ENCODE measurements around the gene KLF3.

Gene KLF3

DNA sequence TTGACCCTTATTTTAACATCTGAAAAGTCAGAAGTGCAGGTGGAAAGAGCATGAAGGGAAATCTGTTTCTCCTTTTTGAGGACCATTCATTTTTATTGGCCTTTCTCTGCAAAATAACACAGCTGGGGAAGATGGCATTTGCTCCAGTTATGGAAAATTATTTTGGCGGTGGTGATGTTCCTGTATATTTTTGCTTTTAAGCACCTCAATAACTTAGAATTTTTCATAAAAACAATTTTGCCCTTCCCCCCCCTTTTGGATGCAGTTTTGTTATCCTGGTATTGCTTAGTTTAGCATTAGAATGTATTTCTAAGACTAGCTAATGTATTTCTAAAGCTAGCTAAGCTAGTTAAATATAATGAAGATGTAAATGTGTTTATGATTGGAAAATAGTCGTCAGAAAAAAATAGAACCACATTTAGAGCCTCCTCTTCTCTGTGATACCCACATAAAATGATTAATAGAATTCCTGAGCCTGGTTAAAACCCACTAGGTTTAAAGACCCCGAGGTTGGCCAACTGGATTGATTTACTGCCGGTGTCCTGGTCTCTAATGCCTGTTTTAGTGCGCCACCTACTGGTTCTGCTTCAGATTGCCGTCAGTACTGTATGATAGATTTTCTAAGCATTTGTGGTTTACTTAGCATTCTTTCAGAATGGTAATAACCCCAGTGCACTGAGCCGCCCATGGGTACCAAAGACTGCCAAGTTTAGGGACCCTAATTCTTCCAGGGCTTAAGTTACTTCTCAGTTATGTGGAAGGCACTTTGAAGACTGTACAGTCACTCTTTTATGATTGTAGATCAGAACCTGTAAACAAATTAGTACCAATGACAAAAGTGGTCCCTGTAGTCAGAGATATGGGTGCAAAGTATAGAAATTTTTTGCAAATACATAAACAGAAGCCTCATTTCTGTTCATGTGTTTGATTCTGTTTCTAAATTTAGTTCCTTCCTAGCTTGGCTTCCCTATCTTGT, 11.4 kb downstream of the KLF3 start:
- peaks cover 49% of the 10 kb centered on the region for H3K4me1 ChIP-seq (ENCODE audit: control insufficient read depth, insufficient read depth, low read length)
- no peaks in the 10 kb centered on the region for H3K27me3 ChIP-seq (ENCODE audit: control insufficient read depth, insufficient read depth, low read length)
- no peak overlapping the region for H3K4me3 ChIP-seq (ENCODE audit: low read depth, low read length)
- no peak overlapping the region for H3K9ac ChIP-seq (ENCODE audit: low read length)
- H3K9me3 ChIP-seq (ENCODE audit: control insufficient read depth, insufficient read depth, low read depth, low read length) = no peaks in the 10 kb centered on the region
- no peaks in the 10 kb centered on the region for H3K36me3 ChIP-seq (ENCODE audit: control insufficient read depth, insufficient read depth, low read length)
- H3K27ac ChIP-seq (ENCODE audit: low read depth, low read length) = no peak overlapping the region

DNA sequence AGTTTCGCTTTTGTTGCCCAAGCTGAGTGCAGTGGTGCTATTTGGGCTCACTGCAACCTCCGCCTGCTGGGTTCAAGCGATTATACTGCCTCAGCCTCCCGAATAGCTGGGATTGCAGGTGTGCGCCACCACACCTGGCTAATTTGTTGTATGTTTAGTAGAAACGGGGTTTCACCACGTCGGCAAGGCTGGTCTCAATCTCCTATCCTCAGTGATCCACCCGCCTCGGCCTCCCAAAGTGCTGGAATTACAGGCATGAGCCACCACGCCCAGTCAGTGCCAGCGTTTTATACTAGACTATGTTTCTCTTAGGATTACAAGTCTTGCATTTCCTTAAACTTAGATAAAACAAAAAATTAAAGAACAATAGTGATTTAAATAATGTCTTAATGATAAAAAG, 13.0 kb downstream of the KLF3 start:
- Histone ChIP-seq H3K36me3 (ENCODE audit: control insufficient read depth, insufficient read depth, low read length) (peaks cover 11% of the 10 kb centered on the region), H3K9me3 (ENCODE audit: control insufficient read depth, insufficient read depth, low read depth, low read length) (no peaks in the 10 kb centered on the region), H3K9ac (ENCODE audit: low read length) (no peak overlapping the region), H3K27me3 (ENCODE audit: control insufficient read depth, insufficient read depth, low read length) (no peaks in the 10 kb centered on the region), H3K27ac (ENCODE audit: low read depth, low read length) (no peak overlapping the region), H3K4me3 (ENCODE audit: low read depth, low read length) (no peak overlapping the region), H3K4me1 (ENCODE audit: control insufficient read depth, insufficient read depth, low read length) (peaks cover 34% of the 10 kb centered on the region)

DNA sequence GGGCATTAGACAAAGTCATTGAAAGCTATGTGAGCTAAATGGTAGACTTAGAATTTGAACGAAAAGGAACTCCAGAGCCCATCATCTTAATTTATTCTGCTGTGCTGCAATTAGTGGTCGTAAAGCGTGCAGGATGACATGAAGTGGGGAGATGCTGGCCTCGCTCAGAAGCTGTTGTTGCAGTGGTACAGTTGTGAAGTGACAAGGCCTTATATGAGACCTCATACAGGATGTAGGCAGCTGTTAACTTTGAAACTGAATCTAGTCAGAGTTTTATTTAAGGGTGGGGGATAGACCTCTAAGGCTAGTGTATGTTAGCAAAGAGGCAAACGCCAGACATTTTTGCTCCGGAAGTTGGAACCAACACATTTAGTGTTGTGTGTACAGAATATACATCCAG, 13.4 kb downstream of the KLF3 start:
- no peak overlapping the region for H3K27ac ChIP-seq (ENCODE audit: low read depth, low read length)

GRCh38 chr4:38678078-38678477, 14.1 kb downstream of the KLF3 start:
- H3K9ac ChIP-seq (ENCODE audit: low read length) = no peak overlapping the region

More for the DNA sequence above, 13.4 kb downstream of the KLF3 start:
- no peak overlapping the region for H3K4me3 ChIP-seq (ENCODE audit: low read depth, low read length)
- no peaks in the 10 kb centered on the region for H3K27me3 ChIP-seq (ENCODE audit: control insufficient read depth, insufficient read depth, low read length)
- no peaks in the 10 kb centered on the region for H3K9me3 ChIP-seq (ENCODE audit: control insufficient read depth, insufficient read depth, low read depth, low read length)
- H3K4me1 ChIP-seq (ENCODE audit: control insufficient read depth, insufficient read depth, low read length) = peaks cover 29% of the 10 kb centered on the region
- H3K9ac ChIP-seq (ENCODE audit: low read length) = no peak overlapping the region
- peaks cover 11% of the 10 kb centered on the region for H3K36me3 ChIP-seq (ENCODE audit: control insufficient read depth, insufficient read depth, low read length)

GRCh38 chr4:38679921-38680320, 15.9 kb downstream of the KLF3 start:
- Histone ChIP-seq H3K4me1 (ENCODE audit: control insufficient read depth, insufficient read depth, low read length) (peaks cover 5% of the 10 kb centered on the region), H3K27ac (ENCODE audit: low read depth, low read length) (no peak overlapping the region), H3K27me3 (ENCODE audit: control insufficient read depth, insufficient read depth, low read length) (no peaks in the 10 kb centered on the region), H3K9me3 (ENCODE audit: control insufficient read depth, insufficient read depth, low read depth, low read length) (no peaks in the 10 kb centered on the region), H3K4me3 (ENCODE audit: low read depth, low read length) (no peak overlapping the region), H3K9ac (ENCODE audit: low read length) (no peak overlapping the region), H3K36me3 (ENCODE audit: control insufficient read depth, insufficient read depth, low read length) (peaks cover 11% of the 10 kb centered on the region)

More at GRCh38 chr4:38678078-38678477, 14.1 kb downstream of the KLF3 start:
- Histone ChIP-seq H3K4me1 (ENCODE audit: control insufficient read depth, insufficient read depth, low read length) (peaks cover 23% of the 10 kb centered on the region), H3K4me3 (ENCODE audit: low read depth, low read length) (no peak overlapping the region), H3K36me3 (ENCODE audit: control insufficient read depth, insufficient read depth, low read length) (peaks cover 11% of the 10 kb centered on the region), H3K9me3 (ENCODE audit: control insufficient read depth, insufficient read depth, low read depth, low read length) (no peaks in the 10 kb centered on the region), H3K27me3 (ENCODE audit: control insufficient read depth, insufficient read depth, low read length) (no peaks in the 10 kb centered on the region), H3K27ac (ENCODE audit: low read depth, low read length) (no peak overlapping the region)

DNA sequence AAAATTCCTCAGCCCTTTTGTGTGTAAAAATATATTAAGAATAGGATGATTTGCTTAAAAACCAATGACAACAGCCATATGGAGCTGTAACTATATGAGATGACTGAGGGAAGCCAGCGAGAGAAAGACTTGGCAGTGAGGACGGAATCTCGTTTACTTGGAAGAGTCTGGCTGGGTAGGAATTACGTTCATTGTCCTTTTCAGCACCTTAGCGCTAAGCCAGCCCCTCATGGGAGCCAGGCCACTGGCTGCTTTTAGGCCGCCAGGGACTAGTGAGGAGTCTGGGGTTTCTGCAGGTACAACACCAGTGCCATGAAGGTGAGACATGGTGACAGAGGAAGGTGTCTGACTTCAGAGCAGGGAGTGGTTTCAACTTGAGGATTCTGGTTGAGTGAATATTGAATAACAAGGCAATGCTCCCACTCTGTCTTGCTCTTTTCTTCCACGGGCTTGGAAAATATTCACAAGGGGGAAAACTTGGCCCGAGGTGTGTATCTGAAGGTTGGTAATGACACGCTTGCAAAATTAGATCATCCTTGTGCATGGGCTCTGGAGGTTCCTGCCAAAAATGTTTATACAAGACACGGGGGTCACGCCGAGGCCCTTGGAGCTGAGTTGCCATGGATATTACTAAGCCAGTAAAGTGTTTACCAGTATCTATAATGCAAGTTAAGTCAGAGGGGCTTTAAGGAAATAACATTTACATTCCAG, 17.4 kb downstream of the KLF3 start:
- H3K36me3 ChIP-seq (ENCODE audit: control insufficient read depth, insufficient read depth, low read length) = peaks cover 11% of the 10 kb centered on the region
- H3K4me3 ChIP-seq (ENCODE audit: low read depth, low read length) = no peak overlapping the region
- H3K9me3 ChIP-seq (ENCODE audit: control insufficient read depth, insufficient read depth, low read depth, low read length) = no peaks in the 10 kb centered on the region
- H3K27me3 ChIP-seq (ENCODE audit: control insufficient read depth, insufficient read depth, low read length) = no peaks in the 10 kb centered on the region
- no peak overlapping the region for H3K9ac ChIP-seq (ENCODE audit: low read length)
- no peak overlapping the region for H3K27ac ChIP-seq (ENCODE audit: low read depth, low read length)
- H3K4me1 ChIP-seq (ENCODE audit: control insufficient read depth, insufficient read depth, low read length) = no peaks in the 10 kb centered on the region

DNA sequence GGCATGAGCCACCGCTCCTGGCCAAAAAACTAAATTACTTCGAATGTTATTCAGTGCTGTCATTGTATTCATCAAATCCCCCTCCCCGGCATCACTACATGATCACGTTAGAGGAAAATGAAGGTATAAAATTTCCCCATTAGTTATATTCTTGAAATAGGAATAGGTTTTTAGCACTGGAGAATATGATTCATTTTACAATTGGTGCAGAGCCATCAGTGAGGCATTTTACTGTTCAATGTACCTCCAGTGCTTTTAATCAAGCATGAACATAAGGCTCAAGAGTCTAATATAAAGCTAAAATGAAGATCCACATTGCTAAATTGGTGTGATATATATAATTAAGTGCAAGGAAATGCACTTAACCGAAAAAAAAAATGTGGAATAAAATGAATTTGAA, 18.3 kb downstream of the KLF3 start:
- Histone ChIP-seq H3K4me1 (ENCODE audit: control insufficient read depth, insufficient read depth, low read length) (no peaks in the 10 kb centered on the region), H3K4me3 (ENCODE audit: low read depth, low read length) (no peak overlapping the region), H3K27me3 (ENCODE audit: control insufficient read depth, insufficient read depth, low read length) (no peaks in the 10 kb centered on the region), H3K9me3 (ENCODE audit: control insufficient read depth, insufficient read depth, low read depth, low read length) (no peaks in the 10 kb centered on the region), H3K36me3 (ENCODE audit: control insufficient read depth, insufficient read depth, low read length) (peaks cover 11% of the 10 kb centered on the region), H3K27ac (ENCODE audit: low read depth, low read length) (no peak overlapping the region), H3K9ac (ENCODE audit: low read length) (no peak overlapping the region)

- no peak overlapping the region for H3K9ac ChIP-seq (ENCODE audit: low read length)
- H3K36me3 ChIP-seq (ENCODE audit: control insufficient read depth, insufficient read depth, low read length) = peaks cover 19% of the 10 kb centered on the region
- H3K9me3 ChIP-seq (ENCODE audit: control insufficient read depth, insufficient read depth, low read depth, low read length) = no peaks in the 10 kb centered on the region
- no peaks in the 10 kb centered on the region for H3K27me3 ChIP-seq (ENCODE audit: control insufficient read depth, insufficient read depth, low read length)
- no peaks in the 10 kb centered on the region for H3K4me1 ChIP-seq (ENCODE audit: control insufficient read depth, insufficient read depth, low read length)
- H3K27ac ChIP-seq (ENCODE audit: low read depth, low read length) = no peak overlapping the region
- H3K4me3 ChIP-seq (ENCODE audit: low read depth, low read length) = no peak overlapping the region
These were observed 19.3 kb downstream of the KLF3 start for GRCh38 chr4:38683276-38683675.

- Histone ChIP-seq H3K27ac (ENCODE audit: low read depth, low read length) (no peak overlapping the region), H3K36me3 (ENCODE audit: control insufficient read depth, insufficient read depth, low read length) (peaks cover 29% of the 10 kb centered on the region), H3K4me3 (ENCODE audit: low read depth, low read length) (no peak overlapping the region), H3K9ac (ENCODE audit: low read length) (no peak overlapping the region), H3K4me1 (ENCODE audit: control insufficient read depth, insufficient read depth, low read length) (no peaks in the 10 kb centered on the region), H3K9me3 (ENCODE audit: control insufficient read depth, insufficient read depth, low read depth, low read length) (no peaks in the 10 kb centered on the region), H3K27me3 (ENCODE audit: control insufficient read depth, insufficient read depth, low read length) (no peaks in the 10 kb centered on the region)
These were observed 20.3 kb downstream of the KLF3 start for GRCh38 chr4:38684271-38684670.

GRCh38 chr4:38684951-38685844, 21.2 kb downstream of the KLF3 start:
- Histone ChIP-seq H3K36me3 (ENCODE audit: control insufficient read depth, insufficient read depth, low read length) (peaks cover 38% of the 10 kb centered on the region), H3K9ac (ENCODE audit: low read length) (no peak overlapping the region), H3K27ac (ENCODE audit: low read depth, low read length) (no peak overlapping the region), H3K27me3 (ENCODE audit: control insufficient read depth, insufficient read depth, low read length) (no peaks in the 10 kb centered on the region), H3K4me3 (ENCODE audit: low read depth, low read length) (no peak overlapping the region), H3K9me3 (ENCODE audit: control insufficient read depth, insufficient read depth, low read depth, low read length) (no peaks in the 10 kb centered on the region), H3K4me1 (ENCODE audit: control insufficient read depth, insufficient read depth, low read length) (no peaks in the 10 kb centered on the region)

All from HUES6 (cell line).